Coronary artery (tissue), 2 donors: ENCODE results near the gene TADA1.

Experiments used
- DNase-seq: peaks from one replicate; pipeline ENCODE4 v3.0.0-alpha.2; 2017; ENCODE audit warnings: low spot score
- H3K27ac ChIP-seq, 2 donors: fragments of 200-600 bp; sonication (generic); one replicate each; pipeline ENCODE4 v1.5.1; 2016 to 2019
- H3K4me3 ChIP-seq: fragments of 200-600 bp; sonication (generic); 2 replicates; pipeline ENCODE4 v1.5.1; 2016; ENCODE audit warnings: mild to moderate bottlenecking, moderate library complexity
- CTCF ChIP-seq: fragments of 200-600 bp; sonication (generic); IDR thresholded peaks from one replicate; pipeline ENCODE4 v1.5.1; 2019; ENCODE audit warnings: antibody characterized with exemption

The TADA1 gene

GRCh38 chr1:166811691-166812090, 64.4 kb downstream of the TADA1 start:
- no peak overlapping the region for H3K27ac ChIP-seq
- no peak overlapping the region for H3K4me3 ChIP-seq
- no peak for DNase-seq
- no peak for TF ChIP-seq CTCF

- no peak for TF ChIP-seq CTCF
- Histone ChIP-seq H3K27ac (no peak overlapping the region), H3K4me3 (no peak overlapping the region)
- no peak for DNase-seq
Measured at GRCh38 chr1:166808952-166809351, 67.1 kb downstream of the TADA1 start.
